Hindlimb muscle (tissue), 1 donor: Measurements from ENCODE around the gene BCL7B. TPM values are rescaled to one million over a fixed set of nuclear protein-coding genes. Genes with fewer than 3 reads are reported as not detected.
"Not testable (repeated sequence)": the region's sequence is repeated elsewhere in the genome, so short reads cannot be mapped to it uniquely, and the experiment has no call there.

ENCODE experiments used
- DNase-seq: peaks from one replicate; pipeline ENCODE4 v3.0.0-alpha.2; 2013
- polyA plus RNA-seq: library from polyadenylated mRNA; unstranded; fragments of 120-200 nt; gene quantifications from one replicate; pipeline ENCODE4 v1.2.1, GENCODE V29; 2013; ENCODE audit not compliant: insufficient read length

Gene BCL7B
- polyA plus RNA-seq, 1 donor = 37.7 TPM

- no peak for DNase-seq
Observed at GRCh38 chr7:73533742-73534141, 23.7 kb downstream of the BCL7B start.

DNA sequence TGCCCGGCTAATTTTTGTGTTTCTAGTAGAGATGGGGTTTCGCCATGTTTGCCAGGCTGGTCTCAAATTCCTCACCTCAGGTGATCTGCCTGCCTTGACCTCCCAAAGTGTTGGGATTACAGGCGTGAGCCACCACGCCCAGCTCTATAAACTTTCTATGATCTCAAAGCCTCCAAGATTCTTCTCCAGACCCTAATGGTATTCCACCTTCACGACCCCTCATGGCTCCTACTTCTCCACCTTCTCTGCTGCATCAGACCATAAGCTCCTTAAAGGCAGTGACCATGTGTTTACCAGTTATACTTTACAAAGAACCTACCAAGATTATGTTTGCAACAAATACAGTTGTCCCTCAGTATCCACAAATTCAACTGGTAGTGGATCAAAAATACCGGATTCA lies 25.3 kb downstream of the BCL7B start:
- no peak for DNase-seq

- no peak for DNase-seq
Observed at GRCh38 chr7:73530800-73531199, 26.7 kb downstream of the BCL7B start.

- no peak for DNase-seq
Observed at GRCh38 chr7:73526896-73527821, 30.3 kb downstream of the BCL7B start.

DNA sequence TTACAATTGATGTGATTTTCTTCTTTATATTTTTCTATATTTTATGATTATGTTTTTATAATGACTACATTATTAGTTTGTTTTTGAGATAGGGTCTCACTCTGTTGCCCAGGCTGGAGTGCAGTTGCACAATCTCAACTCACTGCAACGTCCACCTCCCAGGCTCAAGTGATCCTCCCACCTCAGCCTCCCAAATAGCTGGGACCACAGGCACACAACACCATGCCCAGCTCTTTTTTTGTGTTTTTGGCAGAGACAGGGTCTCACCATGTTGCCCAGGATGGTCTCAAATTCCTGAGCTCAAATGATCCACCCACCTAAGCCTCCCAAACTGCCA lies 31.4 kb downstream of the BCL7B start:
- not testable (repeated sequence) for DNase-seq

- DNase-seq = peak; percentile 98
Observed at GRCh38 chr7:73522105-73522872, 35.2 kb downstream of the BCL7B start, which contains the start of gene BAZ1B. TSS of gene BAZ1B (minus strand) at chr7:73522293. CDS start at chr7:73521933, 360 bp downstream.

DNA sequence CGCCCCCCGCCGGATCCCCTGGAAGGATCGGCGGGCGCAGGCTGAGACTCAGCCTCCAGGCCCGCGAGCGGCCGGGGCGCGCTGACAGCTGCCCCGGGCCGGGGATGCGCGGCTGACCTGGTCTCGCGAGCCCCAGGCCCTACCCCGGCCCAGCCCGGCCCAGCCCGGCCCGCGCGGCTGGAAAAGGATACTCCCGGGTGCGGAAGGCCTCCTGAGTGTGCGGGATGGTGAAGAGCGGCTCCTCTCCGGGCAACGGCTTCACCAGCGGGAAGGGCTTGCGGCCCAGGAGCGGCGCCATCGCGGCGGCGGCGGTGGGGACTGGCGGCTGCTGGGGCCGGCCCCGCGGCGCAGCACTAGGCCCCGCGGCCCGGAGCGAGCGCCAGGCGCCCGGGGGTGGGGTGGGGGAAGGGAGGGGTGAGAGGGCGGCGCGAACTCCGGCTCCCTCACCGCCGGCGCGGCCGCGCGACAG lies 35.8 kb downstream of the BCL7B start:
- DNase-seq = no peak

GRCh38 chr7:73520673-73521635 lies 36.5 kb downstream of the BCL7B start:
- no peak for DNase-seq

GRCh38 chr7:73519867-73520672 lies 37.4 kb downstream of the BCL7B start:
- no peak for DNase-seq

DNA sequence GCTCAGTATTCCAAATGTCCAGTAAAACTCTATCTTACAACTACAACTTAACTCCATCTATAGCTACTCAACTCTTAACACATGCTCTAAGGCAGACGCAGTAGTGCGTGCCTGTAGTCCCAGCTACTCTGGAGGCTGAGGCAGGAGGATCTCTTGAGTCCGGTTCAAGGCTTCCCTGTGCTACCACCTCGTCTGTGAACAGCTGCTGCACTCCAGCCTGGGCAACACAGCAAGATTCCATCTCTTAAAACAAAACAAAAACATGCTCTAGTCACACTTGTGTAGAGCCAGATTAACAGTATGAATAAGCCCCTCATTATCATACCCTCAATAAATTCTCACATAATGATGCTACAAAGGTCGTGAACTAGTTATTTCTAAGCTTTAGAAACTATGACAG lies 39.0 kb downstream of the BCL7B start:
- no peak for DNase-seq

- DNase-seq = no peak
Observed at GRCh38 chr7:73517241-73517995, 40.1 kb downstream of the BCL7B start.

- DNase-seq = no peak
Observed at GRCh38 chr7:73515178-73515577, 42.3 kb downstream of the BCL7B start.

DNA sequence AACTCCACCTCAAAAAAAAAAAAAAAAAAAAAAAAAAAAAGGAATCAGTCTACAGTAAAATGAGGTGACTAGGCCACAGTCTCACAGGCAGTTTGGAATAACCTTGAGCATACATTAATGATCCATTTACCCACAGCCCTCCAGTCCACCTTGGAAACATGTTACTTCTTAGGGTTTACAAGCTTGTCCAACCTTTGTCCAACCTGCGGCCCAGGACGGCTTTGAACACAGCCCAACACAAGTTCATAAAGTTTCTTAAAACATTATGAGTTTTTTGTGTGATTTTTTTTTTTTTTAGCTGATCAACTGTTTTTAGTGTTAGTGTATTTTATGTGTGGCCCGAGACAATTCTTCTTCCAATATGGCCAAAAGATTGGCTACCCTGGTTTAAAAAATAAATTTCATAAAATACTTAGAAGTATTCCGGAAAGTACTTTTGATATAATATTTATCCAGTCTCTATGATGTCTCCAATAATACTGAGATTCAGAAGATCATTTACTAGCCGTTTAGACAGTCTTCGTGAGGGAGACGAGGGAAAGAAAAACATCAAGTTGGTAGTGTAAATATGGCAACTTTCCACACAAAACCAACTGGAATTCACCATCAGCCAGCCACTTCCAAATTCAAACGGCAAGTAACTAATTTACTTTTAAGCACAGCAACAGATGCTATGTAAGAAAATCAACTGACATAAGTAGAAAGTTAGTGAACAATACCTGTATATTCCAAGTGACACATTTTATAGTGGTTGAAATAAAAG lies 45.3 kb downstream of the BCL7B start:
- DNase-seq = no peak

- DNase-seq = no peak
Observed at GRCh38 chr7:73509463-73509862, 48.0 kb downstream of the BCL7B start.

DNA sequence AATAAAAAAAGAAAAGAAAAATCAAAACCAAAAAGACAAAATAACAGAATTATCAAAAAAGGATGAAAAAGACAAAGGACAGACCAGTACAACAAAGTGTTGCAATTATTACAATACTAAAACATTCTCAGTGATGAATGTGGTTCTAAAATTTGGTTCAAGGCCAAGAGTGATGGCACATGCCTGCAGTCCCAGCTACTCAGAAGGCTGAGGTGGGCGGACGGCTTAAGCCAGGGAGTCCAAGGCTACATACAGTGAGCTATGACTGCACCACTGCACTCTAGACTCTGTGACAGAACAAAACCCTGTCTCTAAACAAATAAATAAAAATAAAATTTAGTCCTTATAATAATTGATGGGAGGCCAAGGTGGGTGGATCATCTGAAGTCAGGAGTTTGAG lies 49.9 kb downstream of the BCL7B start:
- DNase-seq = no peak

DNA sequence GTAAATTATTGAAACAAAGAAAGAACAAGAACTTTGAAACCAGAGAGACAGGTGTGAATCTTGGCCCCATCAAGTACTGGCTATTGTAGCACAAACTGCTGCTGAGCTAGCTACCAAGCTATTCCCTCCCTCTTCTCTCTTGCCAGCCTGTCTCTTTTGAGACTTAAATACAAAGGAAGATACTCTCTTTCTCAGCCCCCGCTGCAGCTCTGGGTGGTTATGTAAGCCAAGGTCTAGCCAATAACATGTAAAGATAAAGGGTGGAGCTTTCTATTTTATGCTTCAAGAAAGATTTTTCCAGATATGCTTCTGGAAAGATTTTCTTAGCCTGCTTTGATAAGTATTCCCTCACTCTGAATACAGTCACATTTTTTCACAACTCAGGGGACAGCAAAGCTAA lies 52.6 kb downstream of the BCL7B start:
- no peak for DNase-seq

- DNase-seq = no peak
Observed at GRCh38 chr7:73504017-73504416, 53.5 kb downstream of the BCL7B start.

DNA sequence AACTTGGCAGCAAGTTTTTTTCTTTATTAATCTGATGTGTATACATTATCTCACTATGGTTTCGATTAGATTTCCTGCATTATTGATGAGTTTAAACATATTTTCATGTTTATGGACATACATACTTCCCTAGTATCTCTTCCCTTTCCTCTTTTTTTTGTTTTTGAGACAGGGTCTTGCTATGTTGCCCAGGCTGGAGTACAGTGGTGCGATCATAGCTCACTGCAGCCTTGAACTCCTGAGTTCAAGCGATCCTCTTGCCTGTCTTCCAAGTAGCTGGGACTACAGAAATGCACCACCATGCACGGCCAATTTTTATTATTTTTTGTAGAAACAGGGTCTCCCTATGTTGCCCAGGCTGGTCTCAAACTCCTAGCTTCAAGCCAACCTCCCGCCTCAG lies 54.3 kb downstream of the BCL7B start:
- DNase-seq = no peak

DNA sequence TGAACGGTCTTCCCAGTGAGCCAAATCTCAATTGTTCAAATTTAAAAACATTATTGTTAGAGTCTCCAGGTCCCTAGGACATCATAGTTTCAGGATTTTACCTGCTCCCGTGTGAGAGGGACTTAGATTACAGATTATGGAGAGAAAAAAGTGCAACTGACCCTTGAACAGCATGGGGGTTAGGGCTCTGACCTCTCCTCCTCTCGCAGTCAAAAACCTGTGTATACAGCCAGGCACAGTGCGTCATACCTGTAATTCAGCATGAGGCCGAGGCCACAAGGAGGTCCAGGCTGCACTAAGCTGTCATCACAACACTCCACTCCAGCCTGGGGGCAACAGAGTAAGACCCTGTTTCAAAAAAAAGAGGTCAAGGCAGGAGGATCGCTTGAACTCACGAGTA lies 60.9 kb downstream of the BCL7B start:
- no peak for DNase-seq

GRCh38 chr7:73495507-73495906 lies 62.0 kb downstream of the BCL7B start:
- DNase-seq = not testable (repeated sequence)
